Stimulated activated CD4-positive, alpha-beta T cell treated with anti-CD3 and anti-CD28 coated beads, Interleukin-12 subunit alpha, Interleukin-12 subunit beta, amount 100 ng/mL, for 4 hours (primary cell): ENCODE measurements around the gene TOB1.

Experiments used
- DNase-seq: peaks from one replicate; pipeline ENCODE4 v3.0.0-alpha.2; 2020

Gene TOB1

DNA sequence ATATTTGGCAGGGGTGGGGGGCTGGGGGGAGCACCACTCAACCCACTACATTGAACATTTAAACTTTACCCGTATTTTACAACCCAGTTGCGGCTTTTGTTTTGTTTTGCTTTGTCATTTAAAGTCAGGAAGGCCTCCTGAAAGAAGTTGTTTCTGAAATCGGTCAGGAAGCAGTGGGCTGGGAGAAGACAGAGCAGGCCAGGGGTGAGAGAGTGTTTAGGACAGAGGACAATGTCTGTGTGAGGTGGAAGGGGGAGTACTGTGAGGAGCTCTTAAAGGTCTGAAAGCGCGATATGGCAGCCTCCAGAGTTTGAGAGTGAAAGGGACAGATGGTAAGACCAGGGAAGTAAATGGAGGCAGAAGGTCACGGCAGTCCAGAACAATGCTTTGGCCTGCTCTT, 36.8 kb downstream of the TOB1 start:
- no peak for DNase-seq

DNA sequence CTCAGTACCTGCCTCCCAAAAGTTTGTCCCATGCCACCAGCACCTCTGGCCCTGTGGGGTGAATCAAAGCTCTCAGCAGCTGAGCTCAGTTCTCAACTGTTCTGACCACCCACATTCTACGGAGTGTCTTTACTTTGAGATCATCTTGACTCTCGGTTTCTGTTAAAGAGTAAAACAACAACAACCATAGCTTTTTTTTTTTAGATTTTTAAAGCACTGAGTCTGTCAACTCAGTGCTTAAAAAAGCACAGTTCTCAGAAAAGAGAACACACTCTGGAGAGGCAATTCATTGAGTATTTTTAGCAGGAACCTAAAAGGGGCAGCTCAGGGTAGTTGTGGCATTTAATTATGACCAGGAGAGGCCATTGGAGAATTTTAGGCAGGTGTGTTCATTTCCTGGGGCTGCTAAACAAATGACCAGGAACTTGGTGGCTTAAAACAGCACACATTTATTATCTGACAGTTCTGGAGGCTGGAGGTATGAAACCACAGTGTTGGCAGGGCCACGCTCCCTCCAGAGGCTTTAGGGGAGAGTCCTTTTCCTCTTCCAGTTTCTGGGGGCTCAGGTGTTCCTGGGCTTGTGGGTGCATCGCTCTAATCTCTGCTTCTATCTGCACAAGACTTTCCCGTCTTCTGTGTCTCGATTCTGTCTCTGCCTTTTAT, 37.5 kb downstream of the TOB1 start:
- no peak for DNase-seq

DNA sequence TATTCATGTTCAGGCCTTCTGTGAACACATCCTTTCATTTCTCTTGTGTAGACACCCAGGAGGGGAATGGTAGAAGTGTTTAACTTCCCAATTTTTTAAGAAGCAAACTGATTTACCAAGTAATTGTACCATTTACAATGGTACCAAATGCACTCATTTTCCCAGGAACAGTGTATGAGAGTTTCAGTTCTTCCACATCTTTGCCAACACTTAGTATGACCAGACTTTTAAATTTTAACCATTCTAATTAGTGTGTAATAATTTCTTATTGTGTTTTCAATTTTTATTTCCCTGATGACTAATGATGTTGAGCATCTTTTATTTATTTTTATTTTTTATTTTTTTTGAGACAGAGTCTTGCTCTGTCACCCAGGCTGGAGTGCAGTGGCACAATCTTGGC, 41.0 kb downstream of the TOB1 start:
- no peak for DNase-seq

DNA sequence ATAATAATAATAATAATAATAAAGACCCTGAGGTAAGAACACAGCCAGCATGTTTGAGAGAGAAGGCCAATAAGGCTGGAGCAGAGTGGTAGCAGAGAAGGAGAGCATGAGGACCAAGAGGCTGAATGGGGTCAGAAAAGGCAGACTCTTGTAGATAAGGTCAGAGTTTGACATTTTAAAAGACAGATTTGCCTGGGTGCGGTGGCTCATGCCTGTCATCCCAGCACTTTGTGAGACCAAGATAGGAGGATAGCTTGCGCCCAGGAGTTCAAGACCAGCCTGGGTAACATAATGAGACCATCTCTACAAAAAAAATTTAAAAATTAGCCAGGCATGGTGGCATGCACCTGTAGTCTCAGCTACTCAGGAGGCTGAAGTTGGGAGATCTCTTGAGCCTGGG, 41.7 kb downstream of the TOB1 start:
- no peak for DNase-seq

DNA sequence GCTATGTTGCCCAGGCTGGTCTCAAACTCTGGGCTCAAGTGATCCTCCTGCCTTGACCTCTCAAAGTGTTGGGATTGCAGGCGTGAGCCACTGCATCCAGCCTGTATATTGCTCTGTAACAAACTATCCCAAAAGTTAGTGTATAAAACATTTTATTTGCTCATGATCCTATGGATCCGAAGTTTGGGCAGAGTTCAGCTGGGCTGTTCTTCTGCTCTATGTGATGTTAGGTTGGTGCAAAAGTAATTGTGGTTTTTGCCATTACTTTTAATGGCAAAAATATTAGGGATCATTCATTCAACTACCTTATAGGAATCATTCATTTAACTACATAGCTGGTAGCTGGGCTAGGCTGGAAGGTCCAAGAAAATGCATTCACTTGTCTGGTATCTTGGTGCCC, 43.6 kb downstream of the TOB1 start:
- no peak for DNase-seq

DNA sequence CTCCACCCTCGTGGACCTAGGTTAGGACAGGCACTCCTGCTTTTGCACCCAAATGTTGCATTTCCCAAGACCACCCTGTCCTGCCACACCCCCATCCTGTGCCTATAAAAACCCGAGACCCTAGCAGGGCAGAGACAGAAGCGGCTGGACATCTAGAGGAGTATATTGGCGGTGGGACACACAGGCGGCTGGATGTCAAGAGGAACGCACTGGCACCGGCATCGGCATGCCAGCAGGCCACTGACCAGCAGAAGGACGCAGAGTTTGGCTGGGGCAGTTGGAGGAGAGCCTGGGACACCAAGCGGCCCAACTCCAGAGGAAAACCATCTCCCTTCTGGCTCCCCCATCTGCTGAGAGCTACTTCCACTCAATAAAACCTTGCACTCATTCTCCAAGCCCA, 45.5 kb downstream of the TOB1 start:
- no peak for DNase-seq

DNA sequence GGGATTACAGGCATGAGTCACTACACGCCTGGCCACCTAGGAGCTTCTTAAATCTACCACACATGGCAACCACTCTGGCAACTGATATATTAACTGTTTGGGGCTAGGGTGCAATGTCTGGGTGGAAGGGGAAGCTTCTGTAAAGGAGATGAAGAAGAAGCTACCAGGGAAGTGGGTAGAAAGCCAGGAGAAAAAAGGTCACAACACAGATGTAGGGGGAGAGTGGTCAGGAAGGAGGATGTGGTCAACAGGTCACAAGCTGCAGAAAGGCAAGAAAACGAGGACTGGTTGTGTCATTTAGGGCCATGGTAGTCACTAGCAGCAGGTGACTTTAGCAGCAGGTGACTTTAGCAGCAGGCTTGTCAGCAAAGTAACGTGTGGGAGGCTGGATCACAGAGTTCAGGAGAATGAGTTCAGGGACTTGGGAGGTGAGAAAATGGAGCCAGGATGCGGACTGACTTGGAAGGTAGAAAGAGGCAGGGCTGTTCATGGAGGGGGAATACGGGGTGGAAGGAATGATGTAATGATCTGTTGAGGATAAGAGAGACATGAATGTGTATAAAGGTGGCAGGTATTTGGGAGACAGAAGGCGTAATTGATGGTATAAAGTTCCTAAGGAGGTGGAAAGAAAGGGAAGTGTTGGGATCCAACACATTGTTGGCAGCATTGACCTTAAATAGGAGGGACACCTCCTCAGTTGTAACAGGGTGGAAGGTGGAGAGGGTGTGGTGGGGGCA, 47.1 kb downstream of the TOB1 start:
- no peak for DNase-seq

DNA sequence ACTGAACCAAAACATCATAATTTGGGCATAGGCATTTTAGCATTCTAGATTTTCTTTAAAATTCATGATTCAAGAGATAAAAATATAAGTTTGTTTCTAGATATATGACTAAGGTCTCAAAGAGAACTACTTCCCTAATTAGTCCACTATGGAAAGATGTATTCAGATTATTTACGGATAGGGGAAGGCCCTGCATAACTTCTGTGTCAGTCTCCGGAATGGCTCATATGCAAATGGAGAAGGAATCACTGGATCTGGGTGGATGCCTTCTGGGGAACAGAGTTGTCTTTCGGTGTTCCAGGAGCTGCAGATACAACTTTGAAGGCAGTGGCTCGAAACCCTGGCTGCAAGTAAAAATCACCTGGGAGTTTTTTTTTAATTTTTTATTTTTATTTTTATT, 47.9 kb downstream of the TOB1 start:
- no peak for DNase-seq

DNA sequence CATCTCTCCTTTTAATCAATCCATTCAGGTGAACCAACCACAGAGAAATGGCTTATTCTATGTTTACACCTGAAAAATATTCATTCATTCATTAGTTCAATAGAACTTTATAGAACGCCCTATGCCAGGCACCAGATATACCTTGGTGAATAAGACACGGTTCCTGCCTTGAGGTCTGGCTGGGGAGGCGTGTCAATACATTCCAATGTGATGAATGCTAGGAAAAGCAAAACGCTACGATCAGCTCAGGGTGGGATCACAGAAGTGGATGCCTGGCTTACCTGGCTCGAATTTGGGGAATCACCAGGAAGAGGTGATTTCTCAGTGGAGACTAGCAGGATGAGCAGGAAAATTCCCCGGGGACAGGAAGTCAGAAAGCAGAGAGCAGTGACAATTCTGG, 48.3 kb downstream of the TOB1 start:
- no peak for DNase-seq

DNA sequence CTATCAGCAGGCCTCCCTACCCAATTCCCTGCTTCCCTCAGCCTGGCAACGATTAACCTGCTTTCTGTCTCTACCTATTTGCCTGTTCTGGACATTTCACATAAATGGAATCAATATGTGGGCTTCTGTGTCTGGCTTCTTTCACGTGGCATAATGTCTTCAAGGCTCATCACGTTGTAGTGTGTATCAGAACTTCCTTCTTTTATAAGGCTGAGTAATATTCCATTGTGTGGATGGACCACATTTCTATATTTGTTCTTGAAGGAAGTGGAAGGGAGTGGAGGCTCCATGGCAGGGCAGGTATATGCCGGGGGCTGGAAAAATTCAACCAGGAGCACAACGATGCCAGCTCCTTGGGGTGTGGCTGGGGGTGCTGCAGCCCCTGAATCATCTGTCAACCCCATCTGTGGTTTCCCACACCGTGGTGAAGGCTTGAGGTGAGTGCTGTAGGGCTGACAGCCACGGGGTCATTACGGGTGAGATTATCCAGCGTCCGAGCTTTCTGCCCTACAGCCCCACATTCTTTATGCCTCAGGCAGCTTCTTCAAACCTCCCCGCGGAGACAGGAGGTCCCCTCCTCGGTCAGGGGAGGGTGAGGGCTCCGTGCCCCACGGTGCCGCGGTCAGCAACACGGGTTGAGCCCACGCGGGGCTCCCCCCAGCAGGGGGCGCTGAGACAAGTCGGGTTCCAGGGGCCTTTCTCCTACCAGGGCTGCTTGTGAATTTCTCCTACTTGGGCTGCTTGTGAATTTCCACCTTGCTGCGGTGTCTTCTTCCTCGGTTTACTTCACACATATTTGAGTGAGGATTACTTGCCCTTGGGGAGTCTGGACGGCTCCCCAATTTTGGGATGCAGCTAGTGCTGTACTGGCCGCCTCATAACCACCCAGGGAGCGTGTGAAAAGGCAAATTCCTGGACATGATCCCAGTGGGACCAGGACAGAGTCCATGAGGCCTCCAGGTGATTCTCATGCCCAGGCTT, 49.1 kb downstream of the TOB1 start:
- DNase-seq, result peak; percentile 65

DNA sequence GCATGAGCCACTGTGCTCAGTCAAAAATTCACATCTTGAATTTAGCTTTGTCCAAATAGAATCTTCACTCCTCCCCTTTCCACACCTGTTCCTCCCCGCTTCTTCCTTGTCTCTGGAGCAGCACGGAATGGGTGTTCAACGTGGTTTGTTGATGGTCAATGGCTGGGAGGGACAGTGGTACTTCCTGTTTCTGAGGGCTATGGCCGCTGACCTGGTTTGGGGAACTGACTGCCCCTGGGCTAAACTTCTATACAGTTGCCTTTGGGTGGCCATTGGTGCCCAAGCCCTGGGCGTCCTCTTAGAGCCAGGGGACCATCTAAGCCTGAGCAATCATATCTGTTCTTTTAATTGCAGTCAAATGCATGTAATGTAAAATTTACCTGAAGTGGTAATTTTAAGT, 49.9 kb downstream of the TOB1 start:
- no peak for DNase-seq

DNA sequence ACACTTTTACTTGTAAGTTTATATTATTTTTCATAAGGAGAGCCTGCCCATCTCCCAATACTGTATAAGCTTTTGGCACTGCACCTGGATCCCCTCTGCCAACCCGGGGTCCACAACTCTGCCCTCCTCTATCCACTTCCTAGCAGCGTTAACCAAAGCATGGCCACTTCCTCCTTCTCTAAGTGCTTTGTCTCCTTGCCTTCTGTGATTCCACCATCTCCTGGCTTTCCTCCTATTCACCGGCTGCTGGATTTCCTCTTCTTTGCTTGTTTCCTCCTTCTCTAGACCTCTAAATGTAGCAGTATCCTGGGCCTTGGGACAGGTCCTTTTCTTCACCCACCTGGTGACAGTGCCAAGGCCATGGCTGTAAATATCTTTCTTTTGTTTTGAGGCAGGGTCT, 50.8 kb downstream of the TOB1 start:
- no peak for DNase-seq

DNA sequence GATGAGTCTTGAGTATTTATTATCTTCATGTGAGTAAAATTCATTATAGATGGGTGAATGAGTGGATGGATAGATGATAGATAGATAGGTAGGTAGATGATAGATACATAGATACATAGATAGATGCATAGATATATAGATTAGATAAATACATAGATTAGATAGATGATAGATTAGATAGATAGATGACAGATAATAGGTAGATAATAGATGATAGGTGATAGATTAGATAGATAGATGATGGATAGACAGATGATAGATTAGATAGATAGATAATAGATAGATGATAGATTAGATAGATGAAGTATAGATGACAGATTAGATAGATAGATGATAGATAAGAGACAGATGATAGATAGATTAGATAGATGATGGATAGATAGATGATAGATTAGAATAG, 52.6 kb downstream of the TOB1 start:
- DNase-seq, result no peak
